Parathyroid adenoma (tissue), 2 donors: Measurements from ENCODE around the gene NOP10.

ENCODE experiments used
- H2AFZ ChIP-seq: fragments of 300-600 bp; sonication (generic); one replicate; pipeline ENCODE4 v1.7.0; 2017; ENCODE audit warnings: antibody characterized with exemption, mild to moderate bottlenecking
- H3K27ac ChIP-seq: fragments of 300-600 bp; sonication (generic); one replicate; pipeline ENCODE4 v1.7.0; 2017
- H3K27me3 ChIP-seq: fragments of 300-600 bp; sonication (generic); one replicate; pipeline ENCODE4 v1.7.0; 2017; ENCODE audit warnings: low read length; ENCODE audit not compliant: control insufficient read depth, insufficient read depth
- H3K36me3 ChIP-seq: fragments of 300-600 bp; sonication (generic); one replicate; pipeline ENCODE4 v1.7.0; 2017; ENCODE audit warnings: low read length; ENCODE audit not compliant: control insufficient read depth, insufficient read depth
- H3K4me1 ChIP-seq: fragments of 300-600 bp; sonication (generic); one replicate; pipeline ENCODE4 v1.7.0; 2017; ENCODE audit warnings: control low read depth
- H3K4me2 ChIP-seq: fragments of 300-600 bp; sonication (generic); one replicate; pipeline ENCODE4 v1.7.0; 2017; ENCODE audit warnings: low read length
- H3K4me3 ChIP-seq: fragments of 300-600 bp; sonication (generic); one replicate; pipeline ENCODE4 v1.7.0; 2017; ENCODE audit warnings: low read depth, low read length
- H3K79me2 ChIP-seq: fragments of 300-600 bp; sonication (generic); one replicate; pipeline ENCODE4 v1.7.0; 2017; ENCODE audit warnings: control low read depth
- H3K9ac ChIP-seq: fragments of 300-600 bp; sonication (generic); one replicate; pipeline ENCODE4 v1.7.0; 2017; ENCODE audit warnings: mild to moderate bottlenecking
- H3K9me3 ChIP-seq: fragments of 300-600 bp; sonication (generic); one replicate; pipeline ENCODE4 v1.7.0; 2017; ENCODE audit warnings: low read length; ENCODE audit not compliant: control insufficient read depth
- TF ChIP-seq, protein P1 (sequence below): fragments of 300-600 bp; sonication (generic); IDR thresholded peaks from one replicate; pipeline ENCODE4 v1.7.0; 2017; ENCODE audit warnings: antibody characterized with exemption, mild to moderate bottlenecking
- donor health status: primary hyperparathyroidism.

The NOP10 gene

DNA sequence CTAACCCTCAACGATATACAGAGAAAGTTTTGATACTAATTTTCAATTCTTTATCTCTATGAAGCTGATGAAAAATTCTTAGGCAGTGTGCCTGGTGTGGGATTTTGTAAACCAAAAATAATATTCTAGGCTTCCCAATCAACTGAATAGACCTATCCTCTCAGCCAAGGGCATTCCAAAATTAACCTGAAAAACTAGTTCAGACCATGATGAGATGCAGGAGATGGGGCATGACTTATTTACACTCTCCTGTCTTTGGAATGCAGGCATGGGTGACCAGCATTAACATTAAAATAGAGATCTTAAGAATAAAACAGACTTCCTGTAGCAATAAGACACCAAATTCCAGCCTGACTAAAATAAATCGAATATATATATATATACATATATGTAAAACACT, 31.9 kb upstream of the NOP10 start:
- H2AFZ ChIP-seq: no peak overlapping the region
- H3K9ac ChIP-seq: no peak overlapping the region
- H3K36me3 ChIP-seq: no peaks in the 10 kb centered on the region
- no peak overlapping the region for H3K4me3 ChIP-seq
- H3K4me1 ChIP-seq: no peaks in the 10 kb centered on the region
- H3K27me3 ChIP-seq: no peaks in the 10 kb centered on the region
- no peak overlapping the region for H3K4me2 ChIP-seq
- TF ChIP-seq, protein P1, sequence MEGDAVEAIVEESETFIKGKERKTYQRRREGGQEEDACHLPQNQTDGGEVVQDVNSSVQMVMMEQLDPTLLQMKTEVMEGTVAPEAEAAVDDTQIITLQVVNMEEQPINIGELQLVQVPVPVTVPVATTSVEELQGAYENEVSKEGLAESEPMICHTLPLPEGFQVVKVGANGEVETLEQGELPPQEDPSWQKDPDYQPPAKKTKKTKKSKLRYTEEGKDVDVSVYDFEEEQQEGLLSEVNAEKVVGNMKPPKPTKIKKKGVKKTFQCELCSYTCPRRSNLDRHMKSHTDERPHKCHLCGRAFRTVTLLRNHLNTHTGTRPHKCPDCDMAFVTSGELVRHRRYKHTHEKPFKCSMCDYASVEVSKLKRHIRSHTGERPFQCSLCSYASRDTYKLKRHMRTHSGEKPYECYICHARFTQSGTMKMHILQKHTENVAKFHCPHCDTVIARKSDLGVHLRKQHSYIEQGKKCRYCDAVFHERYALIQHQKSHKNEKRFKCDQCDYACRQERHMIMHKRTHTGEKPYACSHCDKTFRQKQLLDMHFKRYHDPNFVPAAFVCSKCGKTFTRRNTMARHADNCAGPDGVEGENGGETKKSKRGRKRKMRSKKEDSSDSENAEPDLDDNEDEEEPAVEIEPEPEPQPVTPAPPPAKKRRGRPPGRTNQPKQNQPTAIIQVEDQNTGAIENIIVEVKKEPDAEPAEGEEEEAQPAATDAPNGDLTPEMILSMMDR: no peak
- H3K79me2 ChIP-seq: no peaks in the 10 kb centered on the region
- H3K27ac ChIP-seq: no peak overlapping the region
- H3K9me3 ChIP-seq: no peaks in the 10 kb centered on the region

DNA sequence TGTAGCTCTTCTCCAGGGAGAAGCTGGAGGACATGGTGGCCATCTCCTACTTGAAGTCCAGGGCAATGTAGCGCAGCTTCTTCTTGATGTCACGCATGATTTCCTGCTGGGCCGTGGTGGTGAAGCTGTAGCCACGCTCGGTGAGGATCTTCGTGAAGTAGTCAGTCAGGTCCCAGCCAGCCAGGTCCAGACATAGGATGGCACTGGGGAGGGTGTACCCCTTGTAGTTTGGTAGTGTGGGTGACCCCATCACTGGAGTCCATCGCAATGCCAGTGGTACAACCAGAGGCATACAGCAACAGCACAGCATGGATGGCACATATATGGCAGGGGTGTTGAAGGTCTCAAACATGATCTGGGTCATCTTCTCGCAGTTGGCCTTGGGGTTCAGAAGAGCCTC, 31.0 kb upstream of the NOP10 start:
- TF ChIP-seq, protein P1: no peak
- no peak overlapping the region for H3K4me3 ChIP-seq
- no peaks in the 10 kb centered on the region for H3K9me3 ChIP-seq

DNA sequence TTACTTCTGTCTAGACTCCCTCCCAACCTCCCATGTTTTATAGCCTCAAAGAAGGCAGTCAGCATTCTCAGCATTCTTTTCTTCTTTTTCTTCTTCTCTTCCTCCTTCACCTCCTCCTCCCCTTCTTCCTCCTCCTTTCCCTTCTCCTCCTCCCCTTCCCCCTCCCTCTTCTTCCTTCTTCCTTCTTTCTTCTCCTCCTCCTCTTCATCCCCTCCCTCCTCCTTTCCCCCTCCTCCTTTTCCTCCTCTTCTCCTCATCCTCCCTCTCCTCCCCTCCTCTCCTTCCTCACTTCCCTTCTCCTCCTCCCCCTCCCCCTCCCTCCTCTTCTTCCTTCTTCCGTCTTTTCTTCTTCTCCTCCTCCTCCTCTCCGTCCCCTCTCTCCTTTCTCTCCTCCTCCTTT, 27.7 kb upstream of the NOP10 start:
- Histone ChIP-seq H3K4me3 (no peak overlapping the region), H3K4me2 (no peak overlapping the region), H2AFZ (no peak overlapping the region), H3K79me2 (no peaks in the 10 kb centered on the region), H3K36me3 (no peaks in the 10 kb centered on the region), H3K27ac (no peak overlapping the region), H3K27me3 (no peaks in the 10 kb centered on the region), H3K9me3 (no peaks in the 10 kb centered on the region), H3K4me1 (no peaks in the 10 kb centered on the region), H3K9ac (no peak overlapping the region)
- TF ChIP-seq, protein P1: no peak

More for the DNA sequence above, 31.0 kb upstream of the NOP10 start:
- H3K36me3 ChIP-seq: no peaks in the 10 kb centered on the region
- H3K4me1 ChIP-seq: no peaks in the 10 kb centered on the region
- H3K79me2 ChIP-seq: no peaks in the 10 kb centered on the region
- H3K9ac ChIP-seq: no peak overlapping the region
- no peak overlapping the region for H3K27ac ChIP-seq
- no peaks in the 10 kb centered on the region for H3K27me3 ChIP-seq
- H3K4me2 ChIP-seq: no peak overlapping the region
- no peak overlapping the region for H2AFZ ChIP-seq

DNA sequence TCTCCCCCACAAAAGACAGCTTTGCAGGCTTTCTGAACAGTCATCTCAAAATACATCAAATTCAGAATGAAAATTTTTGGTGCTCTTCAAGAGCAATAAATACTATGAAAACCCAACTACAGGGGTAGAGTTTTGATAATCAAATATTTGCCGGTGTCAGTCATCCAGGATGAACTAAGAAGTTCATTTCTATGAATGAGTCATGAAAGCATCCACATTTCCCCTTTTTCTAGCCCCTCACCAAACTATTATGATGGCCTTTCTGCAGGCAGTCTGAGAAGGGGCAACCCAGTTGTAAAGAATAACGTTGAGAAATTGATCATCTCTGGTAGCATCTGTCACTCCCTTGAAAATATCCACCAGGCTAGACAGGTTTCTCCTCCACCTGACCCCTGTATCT, 27.2 kb upstream of the NOP10 start:
- H3K79me2 ChIP-seq: no peaks in the 10 kb centered on the region
- H3K4me3 ChIP-seq: no peak overlapping the region
- H2AFZ ChIP-seq: no peak overlapping the region
- TF ChIP-seq, protein P1: no peak
- no peaks in the 10 kb centered on the region for H3K9me3 ChIP-seq
- H3K36me3 ChIP-seq: no peaks in the 10 kb centered on the region
- no peak overlapping the region for H3K27ac ChIP-seq
- no peaks in the 10 kb centered on the region for H3K4me1 ChIP-seq
- H3K9ac ChIP-seq: no peak overlapping the region
- no peak overlapping the region for H3K4me2 ChIP-seq
- H3K27me3 ChIP-seq: no peaks in the 10 kb centered on the region
